GM18526 (cell line): ENCODE data around the gene OR10G3.

ENCODE experiments used
- POLR2A ChIP-seq: IDR thresholded peaks from 3 replicates; pipeline ENCODE4 v1.6.1; 2011; ENCODE audit not compliant: insufficient read length; ENCODE audit errors: extremely low read depth

Gene OR10G3

GRCh38 chr14:21541413-21542074, 38.3 kb downstream of the OR10G3 start:
- TF ChIP-seq POLR2A, result no peak

- no peak for TF ChIP-seq POLR2A
Observed at GRCh38 chr14:21539189-21539940, 40.5 kb downstream of the OR10G3 start.

GRCh38 chr14:21537090-21537424, 42.8 kb downstream of the OR10G3 start:
- no peak for TF ChIP-seq POLR2A

- no peak for TF ChIP-seq POLR2A
Observed at GRCh38 chr14:21536418-21537089, 43.3 kb downstream of the OR10G3 start.

GRCh38 chr14:21535545-21536417, 44.1 kb downstream of the OR10G3 start:
- no peak for TF ChIP-seq POLR2A

- TF ChIP-seq POLR2A, result no peak
Observed at GRCh38 chr14:21534576-21534975, 45.3 kb downstream of the OR10G3 start.

GRCh38 chr14:21533294-21533693, 46.6 kb downstream of the OR10G3 start:
- no peak for TF ChIP-seq POLR2A

- TF ChIP-seq POLR2A, result no peak
Observed at GRCh38 chr14:21529515-21529914, 50.4 kb downstream of the OR10G3 start.

- no peak for TF ChIP-seq POLR2A
Observed at GRCh38 chr14:21528381-21529348, 51.2 kb downstream of the OR10G3 start.

GRCh38 chr14:21527318-21527679, 52.6 kb downstream of the OR10G3 start:
- TF ChIP-seq POLR2A, result no peak

- no peak for TF ChIP-seq POLR2A
Observed at GRCh38 chr14:21526672-21527317, 53.1 kb downstream of the OR10G3 start.

- no peak for TF ChIP-seq POLR2A
Observed at GRCh38 chr14:21525962-21526671, 53.8 kb downstream of the OR10G3 start, which contains the start of gene SALL2. SALL2 (minus strand) TSS chr14:21526346; CDS start chr14:21526127, 219 bp downstream.

- no peak for TF ChIP-seq POLR2A
Observed at GRCh38 chr14:21525571-21525961, 54.3 kb downstream of the OR10G3 start.
